HepG2 (cell line): Measurements from ENCODE around the gene MLST8. TPM values are rescaled to one million over a fixed set of nuclear protein-coding genes. Genes with fewer than 3 reads are reported as not detected.
A peak's percentile ranks its signal among the peaks of the same experiment; 100 is the strongest.

Experiments
- BRF2 ChIP-seq: sonication (generic); formaldehyde crosslinking; IDR thresholded peaks from 2 replicates; pipeline ENCODE4 v1.8.1; 2022; ENCODE audit warnings: mild to moderate bottlenecking, missing genetic modification reagents
- CENPT ChIP-seq: sonication (generic); formaldehyde crosslinking; IDR thresholded peaks from 2 replicates; pipeline ENCODE4 v1.8.0; 2022; ENCODE audit warnings: low read depth, mild to moderate bottlenecking, moderate library complexity, missing genetic modification reagents
- CREM ChIP-seq, 2 experiments: sonication (generic) in 1 of 2; formaldehyde crosslinking in 1 of 2; IDR thresholded peaks; 2 replicates each; pipeline versions ENCODE4 v1.4.0 to v1.6.1; 2016 to 2020; ENCODE audit warnings: antibody characterized with exemption in 1 of 2, mild to moderate bottlenecking in 1 of 2, missing genetic modification reagents in 1 of 2
- CSRNP1 ChIP-seq: sonication (generic); formaldehyde crosslinking; IDR thresholded peaks from 2 replicates; pipeline ENCODE4 v1.8.1; 2023; ENCODE audit warnings: mild to moderate bottlenecking, missing genetic modification reagents
- DMAP1 ChIP-seq: IDR thresholded peaks from 2 replicates; pipeline ENCODE4 v1.6.1; 2016
- DRAP1 ChIP-seq: IDR thresholded peaks from 2 replicates; pipeline ENCODE4 v1.6.1; 2016; ENCODE audit warnings: missing genetic modification reagents, missing compliant biosample characterization
- EHMT2 ChIP-seq: fragments of 200-600 bp; sonication (generic); IDR thresholded peaks from 2 replicates; pipeline ENCODE4 v1.7.0; 2017; ENCODE audit warnings: antibody characterized with exemption, low read depth, low read length, borderline replicate concordance
- HNF4A ChIP-seq: sonication (generic); formaldehyde crosslinking; IDR thresholded peaks from 2 replicates; pipeline ENCODE4 v1.4.0; 2020; ENCODE audit warnings: missing genetic modification reagents
- KLF9 ChIP-seq: IDR thresholded peaks from 2 replicates; pipeline ENCODE4 v1.6.1; 2016; ENCODE audit warnings: low read depth
- MIXL1 ChIP-seq: IDR thresholded peaks from 2 replicates; pipeline ENCODE4 v1.6.1; 2016
- NFKBIZ ChIP-seq: IDR thresholded peaks from 2 replicates; pipeline ENCODE4 v1.6.1; 2018; ENCODE audit warnings: missing genetic modification reagents, missing compliant biosample characterization
- NR2F2 ChIP-seq: IDR thresholded peaks from 2 replicates; pipeline ENCODE4 v1.6.1; 2012; ENCODE audit warnings: low read depth, inconsistent platforms, borderline replicate concordance
- POLR2A ChIP-seq, 2 experiments: IDR thresholded peaks; 2 replicates each; pipeline ENCODE4 v1.6.1; 2011; ENCODE audit warnings: low read depth in 2 of 2, low read length in 2 of 2, mild to moderate bottlenecking in 1 of 2, moderate library complexity in 1 of 2; ENCODE audit not compliant: insufficient read depth in 1 of 2
- RAD21 ChIP-seq: fragments of 450-650 bp; formaldehyde crosslinking; IDR thresholded peaks from 2 replicates; pipeline ENCODE4 v1.5.0; 2020; ENCODE audit warnings: mild to moderate bottlenecking
- SIX4 ChIP-seq: sonication (generic); formaldehyde crosslinking; IDR thresholded peaks from 2 replicates; pipeline ENCODE4 v1.4.0; 2020; ENCODE audit warnings: missing genetic modification reagents
- SMAD9 ChIP-seq: sonication (generic); formaldehyde crosslinking; IDR thresholded peaks from 2 replicates; pipeline ENCODE4 v1.5.1; 2020; ENCODE audit warnings: mild to moderate bottlenecking, missing genetic modification reagents
- SOX5 ChIP-seq: IDR thresholded peaks from 2 replicates; pipeline ENCODE4 v1.6.1; 2016; ENCODE audit warnings: borderline replicate concordance
- THAP8 ChIP-seq: sonication (generic); formaldehyde crosslinking; IDR thresholded peaks from 2 replicates; pipeline ENCODE4 v1.5.1; 2020; ENCODE audit warnings: missing genetic modification reagents, mild to moderate bottlenecking, borderline replicate concordance
- XBP1 ChIP-seq: sonication (generic); formaldehyde crosslinking; IDR thresholded peaks from 2 replicates; pipeline ENCODE4 v1.5.0; 2020; ENCODE audit warnings: missing genetic modification reagents
- ZC3H4 ChIP-seq: sonication (generic); formaldehyde crosslinking; IDR thresholded peaks from 2 replicates; pipeline ENCODE4 v1.4.0; 2020; ENCODE audit warnings: missing genetic modification reagents, borderline replicate concordance
- ZMAT5 ChIP-seq: sonication (generic); formaldehyde crosslinking; IDR thresholded peaks from 2 replicates; pipeline ENCODE4 v1.5.0; 2020; ENCODE audit warnings: mild to moderate bottlenecking, low read depth, missing genetic modification reagents, borderline replicate concordance
- ZNF17 ChIP-seq: sonication (generic); formaldehyde crosslinking; IDR thresholded peaks from 2 replicates; pipeline ENCODE4 v1.5.0; 2020; ENCODE audit warnings: mild to moderate bottlenecking, missing genetic modification reagents
- ZNF558 ChIP-seq: sonication (generic); formaldehyde crosslinking; IDR thresholded peaks from 2 replicates; pipeline ENCODE4 v1.9.0; 2022; ENCODE audit warnings: mild to moderate bottlenecking, missing genetic modification reagents, borderline replicate concordance
- ZNF605 ChIP-seq: sonication (generic); formaldehyde crosslinking; IDR thresholded peaks from 2 replicates; pipeline ENCODE4 v1.8.0; 2022; ENCODE audit warnings: mild to moderate bottlenecking, missing genetic modification reagents
- ZNF766 ChIP-seq: sonication (generic); formaldehyde crosslinking; IDR thresholded peaks from 2 replicates; pipeline ENCODE4 v1.5.0; 2020; ENCODE audit warnings: missing genetic modification reagents, borderline replicate concordance
- ZSCAN12 ChIP-seq: sonication (generic); formaldehyde crosslinking; IDR thresholded peaks from 2 replicates; pipeline ENCODE4 v1.9.0; 2021; ENCODE audit warnings: mild to moderate bottlenecking, missing genetic modification reagents
- ZSCAN20 ChIP-seq: sonication (generic); formaldehyde crosslinking; IDR thresholded peaks from 2 replicates; pipeline ENCODE4 v1.4.0; 2020; ENCODE audit warnings: missing genetic modification reagents, mild to moderate bottlenecking, borderline replicate concordance
- ZSCAN25 ChIP-seq: sonication (generic); formaldehyde crosslinking; IDR thresholded peaks from 2 replicates; pipeline ENCODE4 v1.8.0; 2022; ENCODE audit warnings: mild to moderate bottlenecking, missing genetic modification reagents
- polyA plus RNA-seq, 8 experiments: library from polyadenylated mRNA; depleted of rRNA in 3 of 8; stranded (reverse) in 7 of 8; unstranded in 1 of 8; fragments of >200 nt; fragmentation: Illumina TruSeq in 4 of 8; extraction: Trizol in 4 of 8; gene quantifications; 2 replicates each; pipeline versions ENCODE4 v1.2.1 to v1.2.3, GENCODE V29; 2011 to 2016; ENCODE audit warnings: low read depth in 4 of 8, missing spikeins in 1 of 8, mixed read lengths in 1 of 8; ENCODE audit not compliant: insufficient read depth in 1 of 8
- total RNA-seq, 5 experiments: library from RNA; depleted of rRNA; stranded (reverse); fragments of >200 nt; fragmentation: Illumina TruSeq; extraction: Trizol; gene quantifications; 2 replicates each; pipeline ENCODE4 v1.2.3, GENCODE V29; 2016; ENCODE audit warnings: low read depth in 1 of 5

Gene MLST8
- total and polyA plus RNA-seq, 2 of the 13 experiments (the other 11 are each of a cell fraction or from before 2014, with no cell fraction given), result 30.8 to 72.7 TPM

GRCh38 chr16:2223221-2223941 lies 18.1 kb downstream of the MLST8 start, which contains the start of gene E4F1 (continued):
- TF ChIP-seq CSRNP1 (CRISPR knock-in tag) (peak; percentile 66; the same call in 1 of the 2 replicates), ZNF766 (CRISPR knock-in tag) (peak; percentile 64; the same call in 1 of the 2 replicates), NR2F2 (peak; percentile 36; the same call in 1 of the 2 replicates), ZSCAN20 (CRISPR knock-in tag) (no peak; the same call in 1 of the 2 replicates), THAP8 (CRISPR knock-in tag) (no peak), KLF9 (CRISPR knock-in tag) (no peak; the same call in 1 of the 2 replicates), NFKBIZ (CRISPR knock-in tag) (peak; percentile 51; the same call in 1 of the 2 replicates), SMAD9 (CRISPR knock-in tag) (no peak), CENPT (CRISPR knock-in tag) (no peak), ZSCAN25 (CRISPR knock-in tag) (peak; percentile 85), ZSCAN12 (peak; percentile 56), SOX5 (no peak; the same call in 1 of the 2 replicates), ZNF558 (CRISPR knock-in tag) (no peak), SIX4 (CRISPR knock-in tag) (no peak), DRAP1 (CRISPR knock-in tag) (peak; percentile 92), HNF4A (no peak; the same call in 1 of the 2 replicates), ZC3H4 (no peak), ZNF605 (peak; percentile 76; the same call in 1 of the 2 replicates), ZMAT5 (CRISPR knock-in tag) (no peak), CREM (IDR thresholded peaks at IDR 0.05) (peak; percentile 82), CREM (CRISPR knock-in tag; IDR thresholded peaks at IDR 0.05) (peak; percentile 68; the same call in 1 of the 2 replicates), MIXL1 (CRISPR knock-in tag) (peak; percentile 39; the same call in 1 of the 2 replicates), POLR2A (IDR thresholded peaks at IDR 0.05; ENCODE audit: insufficient read depth in 1 of 2, low read depth in 2 of 2, low read length in 2 of 2) (peak; percentile 88 to 89), XBP1 (CRISPR knock-in tag) (no peak), EHMT2 (no peak), RAD21 (CRISPR knock-in tag) (no peak), BRF2 (no peak), DMAP1 (CRISPR knock-in tag) (peak; percentile 69), ZNF17 (CRISPR knock-in tag) (no peak)
